HEK293 (cell line): Measurements from ENCODE around the gene CYP27C1.

Experiments
- CTCF ChIA-PET: fragments of 350-600 bp; formaldehyde crosslinking; extraction: SDS; loops from one replicate; lab custom pipeline; 2021; ENCODE audit warnings: antibody characterized with exemption; lab: Yijun Ruan, JAX
- POLR2A ChIA-PET: fragments of 300-600 bp; formaldehyde crosslinking; extraction: SDS; loops from one replicate; lab custom pipeline; 2020; ENCODE audit warnings: antibody characterized with exemption, inconsistent platforms; lab: Yijun Ruan, JAX
- H3K27ac ChIP-seq: fragments of 200-500 bp; sonication (Bioruptor generic); 2 replicates; pipeline ENCODE4 v1.5.1; 2014; ENCODE audit warnings: low read depth, low read length, control low read depth, inconsistent platforms; ENCODE audit errors: extremely low read depth
- H3K36me3 ChIP-seq, 2 experiments: fragments of 200-500 bp in 1 of 2; sonication (Bioruptor generic) in 1 of 2; 1 replicate in 1 of 2; 2 replicates in 1 of 2; pipeline ENCODE4 v1.5.1; 2014 to 2017; ENCODE audit warnings: inconsistent platforms in 2 of 2, low read length in 2 of 2; ENCODE audit not compliant: control insufficient read depth in 2 of 2, insufficient read depth in 1 of 2
- H3K4me1 ChIP-seq: fragments of 200-500 bp; sonication (Bioruptor generic); 2 replicates; pipeline ENCODE4 v1.5.1; 2014; ENCODE audit warnings: mild to moderate bottlenecking, low read length, inconsistent platforms; ENCODE audit not compliant: control insufficient read depth, insufficient read depth
- H3K4me3 ChIP-seq: 2 replicates; pipeline ENCODE4 v1.5.1; 2011; ENCODE audit warnings: low read depth, mild to moderate bottlenecking, control low read depth, low read length, moderate library complexity
- H3K9me3 ChIP-seq: fragments of 200-500 bp; sonication (Bioruptor generic); 2 replicates; pipeline ENCODE4 v1.5.1; 2014; ENCODE audit warnings: low read depth, low read length, inconsistent platforms; ENCODE audit not compliant: control insufficient read depth, insufficient read depth
- KLF8 ChIP-seq: fragments of 450-650 bp; formaldehyde crosslinking; IDR thresholded peaks from 2 replicates; pipeline ENCODE4 v1.5.1; 2016; ENCODE audit warnings: missing biosample characterization, missing genetic modification characterization
- MYNN ChIP-seq: fragments of 450-650 bp; formaldehyde crosslinking; IDR thresholded peaks from 2 replicates; pipeline ENCODE4 v1.5.1; 2016; ENCODE audit warnings: missing biosample characterization, missing genetic modification characterization, borderline replicate concordance
- OVOL3 ChIP-seq: fragments of 450-650 bp; formaldehyde crosslinking; IDR thresholded peaks from 2 replicates; pipeline ENCODE4 v1.5.1; 2016; ENCODE audit warnings: missing biosample characterization, missing genetic modification characterization
- SALL2 ChIP-seq: fragments of 450-650 bp; formaldehyde crosslinking; IDR thresholded peaks from 2 replicates; pipeline ENCODE4 v1.5.0; 2017; ENCODE audit warnings: missing biosample characterization, mild to moderate bottlenecking, missing genetic modification characterization, borderline replicate concordance
- SP3 ChIP-seq: fragments of 450-650 bp; formaldehyde crosslinking; IDR thresholded peaks from 2 replicates; pipeline ENCODE4 v1.5.1; 2016; ENCODE audit warnings: missing biosample characterization, missing genetic modification characterization
- ZBTB1 ChIP-seq: fragments of 450-650 bp; formaldehyde crosslinking; IDR thresholded peaks from 2 replicates; pipeline ENCODE4 v1.5.1; 2016; ENCODE audit warnings: missing biosample characterization, missing genetic modification characterization
- ZEB2 ChIP-seq: fragments of 450-650 bp; formaldehyde crosslinking; IDR thresholded peaks from 2 replicates; pipeline ENCODE4 v1.5.1; 2016; ENCODE audit warnings: missing biosample characterization, missing genetic modification characterization
- ZNF133 ChIP-seq: fragments of 450-650 bp; formaldehyde crosslinking; IDR thresholded peaks from 2 replicates; pipeline ENCODE4 v1.5.1; 2016; ENCODE audit warnings: missing biosample characterization, missing genetic modification characterization
- ZNF174 ChIP-seq: fragments of 450-650 bp; formaldehyde crosslinking; IDR thresholded peaks from 2 replicates; pipeline ENCODE4 v1.5.0; 2017; ENCODE audit warnings: missing biosample characterization, mild to moderate bottlenecking, missing genetic modification characterization
- ZNF19 ChIP-seq: fragments of 450-650 bp; formaldehyde crosslinking; IDR thresholded peaks from 2 replicates; pipeline ENCODE4; 2016; ENCODE audit warnings: missing biosample characterization, missing genetic modification characterization, low read depth
- ZNF341 ChIP-seq: fragments of 450-650 bp; formaldehyde crosslinking; IDR thresholded peaks from 2 replicates; pipeline ENCODE4; 2016; ENCODE audit warnings: low read depth, missing biosample characterization, missing genetic modification characterization
- ZNF600 ChIP-seq: fragments of 450-650 bp; formaldehyde crosslinking; IDR thresholded peaks from 2 replicates; pipeline ENCODE4 v1.5.1; 2016; ENCODE audit warnings: missing biosample characterization, missing genetic modification characterization
- ZNF776 ChIP-seq: fragments of 450-650 bp; formaldehyde crosslinking; IDR thresholded peaks from 2 replicates; pipeline ENCODE4 v1.5.0; 2017; ENCODE audit warnings: missing biosample characterization, missing genetic modification characterization, borderline replicate concordance
- ZNF792 ChIP-seq: fragments of 450-650 bp; formaldehyde crosslinking; IDR thresholded peaks from 2 replicates; pipeline ENCODE4 v1.5.1; 2016; ENCODE audit warnings: missing biosample characterization, missing genetic modification characterization
- ZNF830 ChIP-seq: fragments of 450-650 bp; IDR thresholded peaks from 2 replicates; pipeline ENCODE4 v1.5.0; 2018; ENCODE audit warnings: missing biosample characterization, missing genetic modification characterization, low read depth, mild to moderate bottlenecking, moderate library complexity
- ZNF837 ChIP-seq: fragments of 450-650 bp; formaldehyde crosslinking; IDR thresholded peaks from 2 replicates; pipeline ENCODE4 v1.5.1; 2016; ENCODE audit warnings: missing biosample characterization, missing genetic modification characterization
- TF ChIP-seq, protein P1 (sequence below): fragments of 450-650 bp; formaldehyde crosslinking; IDR thresholded peaks from 2 replicates; pipeline ENCODE4 v1.5.1; 2017; ENCODE audit warnings: missing biosample characterization, missing genetic modification characterization
- TF ChIP-seq, protein P2 (sequence below): fragments of 450-650 bp; formaldehyde crosslinking; IDR thresholded peaks from 2 replicates; pipeline ENCODE4 v1.5.0; 2017; ENCODE audit warnings: missing biosample characterization, missing genetic modification characterization, borderline replicate concordance
- TF ChIP-seq, protein P3 (sequence below): fragments of 450-650 bp; IDR thresholded peaks from 2 replicates; pipeline ENCODE4 v1.5.1; 2018; ENCODE audit warnings: missing biosample characterization, missing genetic modification characterization
- TF ChIP-seq, protein P4 (sequence below): IDR thresholded peaks from 2 replicates; pipeline ENCODE4 v1.6.1; 2011; ENCODE audit warnings: mild to moderate bottlenecking, low read depth, low read length, borderline replicate concordance
- TF ChIP-seq, protein P5 (sequence below): fragments of 450-650 bp; formaldehyde crosslinking; IDR thresholded peaks from 2 replicates; pipeline ENCODE4 v1.5.1; 2016; ENCODE audit warnings: missing biosample characterization, missing genetic modification characterization

CYP27C1 gene

DNA sequence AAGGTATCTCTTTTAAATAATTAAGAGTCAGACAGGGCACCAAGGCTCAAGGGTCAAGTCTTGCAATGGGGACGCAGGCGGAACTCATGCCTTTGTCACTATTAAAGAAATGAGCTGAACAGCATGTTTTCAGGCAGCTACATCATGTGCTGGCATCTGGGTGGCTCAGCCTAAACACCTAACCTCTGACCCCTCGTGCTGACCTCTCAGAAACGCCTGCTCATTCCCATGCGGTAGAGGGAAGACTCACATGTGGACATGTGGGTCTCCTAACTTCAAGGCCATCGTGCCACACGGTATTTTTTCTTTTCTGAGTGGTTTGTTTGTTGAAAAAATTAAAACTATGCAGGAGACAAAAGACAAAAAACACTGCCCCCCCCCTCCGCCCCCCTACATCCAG, 31.3 kb downstream of the CYP27C1 start (continued):
- TF ChIP-seq, protein P1, sequence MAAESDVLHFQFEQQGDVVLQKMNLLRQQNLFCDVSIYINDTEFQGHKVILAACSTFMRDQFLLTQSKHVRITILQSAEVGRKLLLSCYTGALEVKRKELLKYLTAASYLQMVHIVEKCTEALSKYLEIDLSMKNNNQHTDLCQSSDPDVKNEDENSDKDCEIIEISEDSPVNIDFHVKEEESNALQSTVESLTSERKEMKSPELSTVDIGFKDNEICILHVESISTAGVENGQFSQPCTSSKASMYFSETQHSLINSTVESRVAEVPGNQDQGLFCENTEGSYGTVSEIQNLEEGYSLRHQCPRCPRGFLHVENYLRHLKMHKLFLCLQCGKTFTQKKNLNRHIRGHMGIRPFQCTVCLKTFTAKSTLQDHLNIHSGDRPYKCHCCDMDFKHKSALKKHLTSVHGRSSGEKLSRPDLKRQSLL (tag by site-specific recombination), result no peak
- TF ChIP-seq SP3, result no peak
- TF ChIP-seq, all 188 proteins: peak for 0

DNA sequence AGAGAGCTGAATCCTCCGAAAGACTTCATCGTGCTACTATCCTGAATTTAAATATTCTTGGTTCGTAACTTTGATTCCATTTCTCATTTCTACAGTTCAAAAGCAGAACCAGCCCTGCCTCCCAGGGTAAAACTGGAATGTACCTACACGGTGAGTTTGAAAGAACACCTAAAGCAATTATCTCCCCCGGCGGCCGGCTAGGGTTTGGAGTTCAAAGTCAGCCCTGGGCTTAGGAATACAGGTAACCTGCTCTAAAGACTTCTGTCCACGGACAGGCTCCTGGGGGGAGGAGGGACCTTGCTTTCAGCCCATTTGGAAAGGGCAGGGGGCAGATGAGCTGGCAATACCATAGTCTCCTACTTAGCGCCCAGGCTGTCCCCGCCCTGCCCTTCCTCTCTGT, 32.3 kb downstream of the CYP27C1 start:
- Histone ChIP-seq H3K27ac (no peak overlapping the region), H3K4me1 (no peaks in the 10 kb centered on the region), H3K4me3 (no peak overlapping the region), H3K36me3 (no peaks in the 10 kb centered on the region), H3K9me3 (no peaks in the 10 kb centered on the region)
- ChIA-PET CTCF (interaction anchor here (1.9 kb wide), 1 partner anchor 10 kb away, joined by 9 read pairs; no protein-coding TSS in a partner anchor), POLR2A (no interaction called here)
- TF ChIP-seq MYNN (tag by site-specific recombination) (no peak), ZEB2 (tag by site-specific recombination) (no peak), KLF8 (tag by site-specific recombination) (no peak), ZNF341 (tag by site-specific recombination) (no peak), SALL2 (tag by site-specific recombination) (no peak), ZNF600 (no peak), ZNF19 (tag by site-specific recombination) (no peak)
- TF ChIP-seq, protein P2, sequence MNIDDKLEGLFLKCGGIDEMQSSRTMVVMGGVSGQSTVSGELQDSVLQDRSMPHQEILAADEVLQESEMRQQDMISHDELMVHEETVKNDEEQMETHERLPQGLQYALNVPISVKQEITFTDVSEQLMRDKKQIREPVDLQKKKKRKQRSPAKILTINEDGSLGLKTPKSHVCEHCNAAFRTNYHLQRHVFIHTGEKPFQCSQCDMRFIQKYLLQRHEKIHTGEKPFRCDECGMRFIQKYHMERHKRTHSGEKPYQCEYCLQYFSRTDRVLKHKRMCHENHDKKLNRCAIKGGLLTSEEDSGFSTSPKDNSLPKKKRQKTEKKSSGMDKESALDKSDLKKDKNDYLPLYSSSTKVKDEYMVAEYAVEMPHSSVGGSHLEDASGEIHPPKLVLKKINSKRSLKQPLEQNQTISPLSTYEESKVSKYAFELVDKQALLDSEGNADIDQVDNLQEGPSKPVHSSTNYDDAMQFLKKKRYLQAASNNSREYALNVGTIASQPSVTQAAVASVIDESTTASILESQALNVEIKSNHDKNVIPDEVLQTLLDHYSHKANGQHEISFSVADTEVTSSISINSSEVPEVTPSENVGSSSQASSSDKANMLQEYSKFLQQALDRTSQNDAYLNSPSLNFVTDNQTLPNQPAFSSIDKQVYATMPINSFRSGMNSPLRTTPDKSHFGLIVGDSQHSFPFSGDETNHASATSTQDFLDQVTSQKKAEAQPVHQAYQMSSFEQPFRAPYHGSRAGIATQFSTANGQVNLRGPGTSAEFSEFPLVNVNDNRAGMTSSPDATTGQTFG (tag by site-specific recombination), result no peak
- TF ChIP-seq, protein P3, sequence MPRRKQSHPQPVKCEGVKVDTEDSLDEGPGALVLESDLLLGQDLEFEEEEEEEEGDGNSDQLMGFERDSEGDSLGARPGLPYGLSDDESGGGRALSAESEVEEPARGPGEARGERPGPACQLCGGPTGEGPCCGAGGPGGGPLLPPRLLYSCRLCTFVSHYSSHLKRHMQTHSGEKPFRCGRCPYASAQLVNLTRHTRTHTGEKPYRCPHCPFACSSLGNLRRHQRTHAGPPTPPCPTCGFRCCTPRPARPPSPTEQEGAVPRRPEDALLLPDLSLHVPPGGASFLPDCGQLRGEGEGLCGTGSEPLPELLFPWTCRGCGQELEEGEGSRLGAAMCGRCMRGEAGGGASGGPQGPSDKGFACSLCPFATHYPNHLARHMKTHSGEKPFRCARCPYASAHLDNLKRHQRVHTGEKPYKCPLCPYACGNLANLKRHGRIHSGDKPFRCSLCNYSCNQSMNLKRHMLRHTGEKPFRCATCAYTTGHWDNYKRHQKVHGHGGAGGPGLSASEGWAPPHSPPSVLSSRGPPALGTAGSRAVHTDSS (tag by site-specific recombination), result no peak

DNA sequence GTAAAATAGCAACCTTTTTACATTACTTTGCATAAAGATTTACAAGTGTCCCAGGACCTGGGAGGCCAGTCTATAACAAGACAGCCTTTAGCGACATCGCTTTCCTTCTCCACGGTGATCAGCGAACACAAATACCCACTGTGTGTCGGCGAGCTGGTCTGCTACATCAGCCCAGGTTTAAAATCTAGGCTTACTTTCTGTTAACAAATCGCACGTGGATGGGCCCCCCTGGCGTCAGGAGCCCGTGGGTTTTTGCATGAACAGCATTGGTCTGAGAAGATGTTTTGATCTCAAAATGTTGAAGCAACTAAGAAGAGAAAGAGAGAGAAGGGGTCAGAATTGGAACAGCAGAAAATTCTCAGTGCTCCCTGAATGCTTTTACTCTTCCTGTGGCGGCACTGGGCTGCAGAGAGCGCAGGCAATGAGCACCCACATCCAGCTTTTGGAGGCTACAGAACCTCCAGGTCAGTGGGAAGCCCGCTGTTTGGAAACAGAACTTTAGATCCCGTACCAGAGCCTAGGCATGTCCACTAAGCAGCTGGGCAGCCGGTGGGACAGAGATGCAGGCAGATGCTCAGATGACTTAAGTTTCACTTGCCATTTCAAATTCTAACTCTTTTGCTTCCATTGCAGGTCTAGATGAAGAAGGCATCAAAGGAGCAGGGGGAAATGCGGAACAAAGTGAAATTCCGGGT, 32.9 kb downstream of the CYP27C1 start:
- Histone ChIP-seq H3K4me1 (no peaks in the 10 kb centered on the region), H3K4me3 (no peak overlapping the region), H3K9me3 (no peaks in the 10 kb centered on the region), H3K27ac (no peak overlapping the region), H3K36me3 (no peaks in the 10 kb centered on the region)
- ChIA-PET POLR2A (no interaction called here), CTCF (interaction anchor here (1.9 kb wide), 1 partner anchor 10 kb away, joined by 9 read pairs; no protein-coding TSS in a partner anchor)
- TF ChIP-seq SALL2 (tag by site-specific recombination) (no peak), ZNF837 (tag by site-specific recombination) (no peak), ZNF174 (tag by site-specific recombination) (no peak), ZNF830 (tag by site-specific recombination) (no peak), ZNF133 (tag by site-specific recombination) (no peak), ZNF792 (tag by site-specific recombination) (no peak), OVOL3 (tag by site-specific recombination) (no peak), ZBTB1 (tag by site-specific recombination) (no peak), ZNF776 (no peak)
- TF ChIP-seq, protein P4, sequence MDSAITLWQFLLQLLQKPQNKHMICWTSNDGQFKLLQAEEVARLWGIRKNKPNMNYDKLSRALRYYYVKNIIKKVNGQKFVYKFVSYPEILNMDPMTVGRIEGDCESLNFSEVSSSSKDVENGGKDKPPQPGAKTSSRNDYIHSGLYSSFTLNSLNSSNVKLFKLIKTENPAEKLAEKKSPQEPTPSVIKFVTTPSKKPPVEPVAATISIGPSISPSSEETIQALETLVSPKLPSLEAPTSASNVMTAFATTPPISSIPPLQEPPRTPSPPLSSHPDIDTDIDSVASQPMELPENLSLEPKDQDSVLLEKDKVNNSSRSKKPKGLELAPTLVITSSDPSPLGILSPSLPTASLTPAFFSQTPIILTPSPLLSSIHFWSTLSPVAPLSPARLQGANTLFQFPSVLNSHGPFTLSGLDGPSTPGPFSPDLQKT, result no peak
- TF ChIP-seq, protein P5, sequence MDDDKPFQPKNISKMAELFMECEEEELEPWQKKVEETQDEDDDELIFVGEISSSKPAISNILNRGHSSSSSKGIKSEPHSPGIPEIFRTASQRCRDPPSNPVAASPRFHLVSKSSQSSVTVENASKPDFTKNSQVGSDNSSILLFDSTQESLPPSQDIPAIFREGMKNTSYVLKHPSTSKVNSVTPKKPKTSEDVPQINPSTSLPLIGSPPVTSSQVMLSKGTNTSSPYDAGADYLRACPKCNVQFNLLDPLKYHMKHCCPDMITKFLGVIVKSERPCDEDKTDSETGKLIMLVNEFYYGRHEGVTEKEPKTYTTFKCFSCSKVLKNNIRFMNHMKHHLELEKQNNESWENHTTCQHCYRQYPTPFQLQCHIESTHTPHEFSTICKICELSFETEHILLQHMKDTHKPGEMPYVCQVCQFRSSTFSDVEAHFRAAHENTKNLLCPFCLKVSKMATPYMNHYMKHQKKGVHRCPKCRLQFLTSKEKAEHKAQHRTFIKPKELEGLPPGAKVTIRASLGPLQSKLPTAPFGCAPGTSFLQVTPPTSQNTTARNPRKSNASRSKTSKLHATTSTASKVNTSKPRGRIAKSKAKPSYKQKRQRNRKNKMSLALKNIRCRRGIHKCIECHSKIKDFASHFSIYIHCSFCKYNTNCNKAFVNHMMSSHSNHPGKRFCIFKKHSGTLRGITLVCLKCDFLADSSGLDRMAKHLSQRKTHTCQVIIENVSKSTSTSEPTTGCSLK (tag by site-specific recombination), result no peak
- TF ChIP-seq, protein P2 (tag by site-specific recombination), result no peak
